DOHH2 (cell line): ENCODE results near the gene LIN52.

Experiments used
- H3F3A ChIP-seq: fragments of 200-600 bp; sonication (generic), shearing (Covaris generic); 2 replicates; pipeline ENCODE4 v1.6.0; 2016; ENCODE audit warnings: antibody characterized with exemption, mild to moderate bottlenecking; ENCODE audit not compliant: control insufficient read depth, insufficient read depth
- H3K27ac ChIP-seq: fragments of 200-600 bp; sonication (generic); 2 replicates; pipeline ENCODE4 v1.5.1; 2014; ENCODE audit warnings: low read depth, mild to moderate bottlenecking, low read length, moderate library complexity
- H3K27me3 ChIP-seq: fragments of 200-600 bp; sonication (generic); 2 replicates; pipeline ENCODE4 v1.6.1; 2014; ENCODE audit warnings: mild to moderate bottlenecking, low read length, mixed read lengths; ENCODE audit not compliant: control insufficient read depth
- H3K36me3 ChIP-seq: fragments of 200-600 bp; sonication (generic); 2 replicates; pipeline ENCODE4 v1.6.1; 2014; ENCODE audit warnings: mild to moderate bottlenecking, low read length, moderate library complexity, mixed read lengths; ENCODE audit not compliant: control insufficient read depth
- H3K4me1 ChIP-seq: fragments of 200-600 bp; sonication (generic); 2 replicates; pipeline ENCODE4 v1.6.1; 2014; ENCODE audit warnings: mild to moderate bottlenecking, low read length, mixed read lengths; ENCODE audit not compliant: control insufficient read depth
- H3K4me2 ChIP-seq: fragments of 200-600 bp; sonication (generic); 2 replicates; pipeline ENCODE4 v1.6.0; 2014; ENCODE audit warnings: mild to moderate bottlenecking, low read length, moderate library complexity
- H3K4me3 ChIP-seq: fragments of 200-600 bp; sonication (generic); 2 replicates; pipeline ENCODE4 v1.5.1; 2014; ENCODE audit warnings: mild to moderate bottlenecking, low read length, mixed read lengths
- H3K79me2 ChIP-seq: fragments of 200-600 bp; sonication (generic); 2 replicates; pipeline ENCODE4 v1.6.1; 2014; ENCODE audit warnings: mild to moderate bottlenecking, low read length, mixed read lengths; ENCODE audit not compliant: control insufficient read depth
- H3K9me2 ChIP-seq: fragments of 200-600 bp; sonication (generic); replicated peaks from 2 replicates; pipeline ENCODE4 v1.6.1; 2014; ENCODE audit warnings: mild to moderate bottlenecking, low read length, mixed read lengths; ENCODE audit not compliant: control insufficient read depth
- H3K9me3 ChIP-seq: fragments of 200-600 bp; sonication (generic); 2 replicates; pipeline ENCODE4 v1.6.1; 2014; ENCODE audit warnings: antibody characterized with exemption, low read length, mixed read lengths; ENCODE audit not compliant: control insufficient read depth, insufficient read depth
- H4K20me1 ChIP-seq: fragments of 200-600 bp; sonication (generic); 2 replicates; pipeline ENCODE4 v1.6.0; 2014; ENCODE audit warnings: low read depth, mild to moderate bottlenecking, antibody characterized with exemption, low read length, moderate library complexity; ENCODE audit not compliant: control insufficient read depth, insufficient read depth
- CTCF ChIP-seq: fragments of 200-600 bp; sonication (generic); IDR thresholded peaks from one replicate; pipeline ENCODE4 v1.5.1; 2014; ENCODE audit warnings: antibody characterized with exemption, mild to moderate bottlenecking, low read depth, low read length; ENCODE audit not compliant: poor library complexity, severe bottlenecking
- EZH2phosphoT487 ChIP-seq: fragments of 200-600 bp; sonication (generic); IDR thresholded peaks from 2 replicates; pipeline ENCODE4 v1.6.1; 2017; ENCODE audit warnings: borderline replicate concordance, mild to moderate bottlenecking, antibody characterized with exemption, low read length, moderate library complexity, mixed read lengths

LIN52 gene

GRCh38 chr14:74049876-74050495, 34.8 kb upstream of the LIN52 start:
- no peaks in the 10 kb centered on the region for H4K20me1 ChIP-seq
- H3K79me2 ChIP-seq: no peaks in the 10 kb centered on the region
- no peak overlapping the region for H3K4me3 ChIP-seq
- H3F3A ChIP-seq: peaks cover 7% of the 10 kb centered on the region; the same call in 1 of the 2 replicates
- H3K36me3 ChIP-seq: no peaks in the 10 kb centered on the region
- peaks cover 16% of the 10 kb centered on the region for H3K4me1 ChIP-seq
- peak overlapping the region; percentile 34 for H3K4me2 ChIP-seq
- H3K9me3 ChIP-seq: no peaks in the 10 kb centered on the region
- no peak for TF ChIP-seq EZH2phosphoT487
- TF ChIP-seq CTCF: no peak
- H3K27ac ChIP-seq: no peak overlapping the region
- no peaks in the 10 kb centered on the region for H3K27me3 ChIP-seq
- H3K9me2 ChIP-seq: no peaks in the 10 kb centered on the region

- Histone ChIP-seq H4K20me1 (no peaks in the 10 kb centered on the region), H3K27me3 (no peaks in the 10 kb centered on the region), H3K4me2 (no peak overlapping the region), H3F3A (no peaks in the 10 kb centered on the region), H3K9me3 (no peaks in the 10 kb centered on the region), H3K36me3 (no peaks in the 10 kb centered on the region), H3K4me3 (no peak overlapping the region), H3K4me1 (no peaks in the 10 kb centered on the region), H3K27ac (no peak overlapping the region), H3K79me2 (no peaks in the 10 kb centered on the region), H3K9me2 (no peaks in the 10 kb centered on the region)
- TF ChIP-seq EZH2phosphoT487 (no peak), CTCF (no peak)
Measured at GRCh38 chr14:74062809-74063150, 22.0 kb upstream of the LIN52 start.

- H3K79me2 ChIP-seq: no peaks in the 10 kb centered on the region
- no peak overlapping the region for H3K4me3 ChIP-seq
- no peaks in the 10 kb centered on the region for H3K9me3 ChIP-seq
- no peak overlapping the region for H3K4me2 ChIP-seq
- H3K36me3 ChIP-seq: no peaks in the 10 kb centered on the region
- no peaks in the 10 kb centered on the region for H3K27me3 ChIP-seq
- H3K4me1 ChIP-seq: no peaks in the 10 kb centered on the region
- no peaks in the 10 kb centered on the region for H4K20me1 ChIP-seq
- H3K27ac ChIP-seq: no peak overlapping the region
- H3K9me2 ChIP-seq: no peaks in the 10 kb centered on the region
- H3F3A ChIP-seq: no peaks in the 10 kb centered on the region
- TF ChIP-seq EZH2phosphoT487 (no peak), CTCF (no peak)
Measured at GRCh38 chr14:74064426-74064825, 20.3 kb upstream of the LIN52 start.
